H1 (cell line): Measurements from ENCODE around the gene BFSP2. TPM values are rescaled to one million over a fixed set of nuclear protein-coding genes. Genes with fewer than 3 reads are reported as not detected.

ENCODE experiments used
- CTCF ChIA-PET: fragments of 300-600 bp; sonication (Branson Sonifier 250); formaldehyde crosslinking; loops from one replicate; lab custom pipeline; 2021; ENCODE audit not compliant: partially characterized antibody; lab: Charles Lee
- POLR2A ChIA-PET: fragments of 300-600 bp; sonication (Branson Sonifier 250); formaldehyde crosslinking; loops from one replicate; lab custom pipeline; 2021; ENCODE audit warnings: inconsistent platforms; ENCODE audit not compliant: partially characterized antibody; lab: Charles Lee
- DNase-seq, 2 experiments: peaks; one replicate each; pipeline versions ENCODE4 v3.0.0 to v3.0.0-alpha.2; 2010 to 2022; ENCODE audit warnings: low spot score in 2 of 2, low read depth in 1 of 2, mixed read lengths in 1 of 2
- FAIRE-seq: peaks from 2 replicates; lab custom pipeline; 2011; peaks lifted over from hg19 to GRCh38; lab: Jason Lieb, UNC
- H2AFZ ChIP-seq: 2 replicates; pipeline ENCODE4 v1.8.1; 2012; ENCODE audit warnings: low read length, inconsistent platforms
- H2AK5ac ChIP-seq: 2 replicates; pipeline ENCODE4 v1.6.1; 2013; ENCODE audit warnings: low read depth, low read length
- H2BK120ac ChIP-seq: replicated peaks from 2 replicates; pipeline ENCODE3; 2013; ENCODE audit warnings: low read depth, low read length, inconsistent platforms
- H2BK12ac ChIP-seq: 2 replicates; pipeline ENCODE4 v1.6.1; 2013; ENCODE audit warnings: low read depth, low read length
- H2BK15ac ChIP-seq: 2 replicates; pipeline ENCODE4 v1.6.1; 2013; ENCODE audit warnings: low read length
- H2BK20ac ChIP-seq: 2 replicates; pipeline ENCODE4 v1.6.1; 2013; ENCODE audit warnings: low read length
- H2BK5ac ChIP-seq: 2 replicates; pipeline ENCODE4 v1.6.1; 2013; ENCODE audit warnings: low read depth, low read length
- H3K14ac ChIP-seq: 2 replicates; pipeline ENCODE4 v1.6.1; 2013; ENCODE audit warnings: inconsistent platforms; ENCODE audit not compliant: insufficient read length
- H3K18ac ChIP-seq: 2 replicates; pipeline ENCODE4 v1.6.1; 2013; ENCODE audit warnings: low read length; ENCODE audit errors: extremely low read depth
- H3K23ac ChIP-seq: 2 replicates; pipeline ENCODE4 v1.6.1; 2013; ENCODE audit warnings: inconsistent platforms; ENCODE audit not compliant: insufficient read length
- H3K23me2 ChIP-seq: 2 replicates; pipeline ENCODE4 v1.6.1; 2013; ENCODE audit warnings: low read depth, low read length
- H3K27ac ChIP-seq: 2 replicates; pipeline ENCODE4 v1.6.1; 2011; ENCODE audit warnings: low read depth, low read length, inconsistent platforms
- H3K27me3 ChIP-seq, 4 experiments: replicated peaks in 1 of 4; 1 replicate in 1 of 4; 2 replicates in 3 of 4; pipeline versions ENCODE4 v1.6.1 to v1.8.1; 2011 to 2013; ENCODE audit warnings: low read length in 3 of 4, mild to moderate bottlenecking in 3 of 4, inconsistent platforms in 2 of 4, mixed read lengths in 2 of 4, moderate library complexity in 1 of 4; ENCODE audit not compliant: control insufficient read depth in 3 of 4, insufficient read depth in 3 of 4; ENCODE audit errors: extremely low read depth in 1 of 4
- H3K36me3 ChIP-seq, 4 experiments: 2 replicates each; pipeline versions ENCODE4 v1.6.1 to v1.8.1; 2011 to 2013; ENCODE audit warnings: mild to moderate bottlenecking in 4 of 4, low read length in 3 of 4, moderate library complexity in 2 of 4, control low read depth in 1 of 4, inconsistent platforms in 1 of 4; ENCODE audit not compliant: insufficient read depth in 4 of 4, control insufficient read depth in 2 of 4
- H3K4ac ChIP-seq: replicated peaks from 2 replicates; pipeline ENCODE3; 2013; ENCODE audit warnings: low read length, low read depth, mixed read lengths, inconsistent platforms; ENCODE audit not compliant: insufficient read length
- H3K4me1 ChIP-seq, 4 experiments: replicated peaks in 1 of 4; 1 replicate in 1 of 4; 2 replicates in 3 of 4; pipeline versions ENCODE4 v1.6.1 to v1.8.1; 2011 to 2013; ENCODE audit warnings: low read length in 3 of 4, inconsistent platforms in 2 of 4, mixed read lengths in 1 of 4; ENCODE audit not compliant: insufficient read depth in 4 of 4, control insufficient read depth in 3 of 4
- H3K4me2 ChIP-seq, 2 experiments: 2 replicates each; pipeline versions ENCODE4 v1.6.1 to v1.8.1; 2011 to 2013; ENCODE audit warnings: low read depth in 2 of 2, low read length in 2 of 2, control low read depth in 1 of 2, inconsistent platforms in 1 of 2, mild to moderate bottlenecking in 1 of 2; ENCODE audit not compliant: insufficient read depth in 1 of 2
- H3K4me3 ChIP-seq, 4 experiments: fragments of 200-600, 300-600 bp in 1 of 4; sonication (generic), shearing (Covaris generic), sonication (Bioruptor Twin) in 1 of 4; 2 replicates each; pipeline versions ENCODE4 v1.5.1 to v1.8.1; 2011 to 2016; ENCODE audit warnings: low read length in 4 of 4, low read depth in 3 of 4, control low read depth in 2 of 4, inconsistent platforms in 2 of 4, mild to moderate bottlenecking in 2 of 4, mixed read lengths in 1 of 4, moderate library complexity in 1 of 4; ENCODE audit not compliant: insufficient read depth in 2 of 4; ENCODE audit errors: extremely low read depth in 1 of 4
- H3K56ac ChIP-seq: replicated peaks from 2 replicates; pipeline ENCODE3; 2013; ENCODE audit warnings: low read depth, mild to moderate bottlenecking, mixed read lengths, low read length, inconsistent platforms; ENCODE audit not compliant: insufficient read length
- H3K79me1 ChIP-seq: 2 replicates; pipeline ENCODE4 v1.6.1; 2013; ENCODE audit warnings: low read depth, low read length, control low read depth
- H3K79me2 ChIP-seq, 2 experiments: 2 replicates each; pipeline versions ENCODE4 v1.6.1 to v1.8.1; 2012 to 2013; ENCODE audit warnings: low read length in 2 of 2, mild to moderate bottlenecking in 2 of 2, inconsistent platforms in 1 of 2; ENCODE audit not compliant: insufficient read depth in 2 of 2, control insufficient read depth in 1 of 2
- H3K9ac ChIP-seq, 4 experiments: replicated peaks in 1 of 4; 1 replicate in 1 of 4; 2 replicates in 3 of 4; pipeline versions ENCODE4 v1.6.1 to v1.8.1; 2011 to 2013; ENCODE audit warnings: low read depth in 3 of 4, low read length in 3 of 4, control low read depth in 2 of 4, mild to moderate bottlenecking in 2 of 4, moderate library complexity in 2 of 4, inconsistent platforms in 1 of 4; ENCODE audit errors: extremely low read depth in 1 of 4
- H3K9me3 ChIP-seq, 2 experiments: 2 replicates each; pipeline versions ENCODE4 v1.6.1 to v1.8.1; 2012 to 2013; ENCODE audit warnings: mild to moderate bottlenecking in 2 of 2, moderate library complexity in 2 of 2, control low read depth in 1 of 2, inconsistent platforms in 1 of 2, low read depth in 1 of 2, low read length in 1 of 2, mixed read lengths in 1 of 2; ENCODE audit not compliant: insufficient read depth in 2 of 2
- H4K20me1 ChIP-seq, 2 experiments: replicated peaks in 1 of 2; 2 replicates each; pipeline versions ENCODE3 to v1.8.1; 2011 to 2013; ENCODE audit warnings: inconsistent platforms in 2 of 2, low read length in 2 of 2, mild to moderate bottlenecking in 1 of 2; ENCODE audit not compliant: insufficient read depth in 2 of 2, control insufficient read depth in 1 of 2
- H4K5ac ChIP-seq: 2 replicates; pipeline ENCODE4 v1.6.1; 2013; ENCODE audit warnings: low read length, low read depth, mixed read lengths, inconsistent platforms; ENCODE audit not compliant: insufficient read length
- H4K8ac ChIP-seq: 2 replicates; pipeline ENCODE4 v1.8.0; 2013; ENCODE audit warnings: mild to moderate bottlenecking, moderate library complexity, low read length, inconsistent platforms; ENCODE audit not compliant: insufficient read depth; ENCODE audit errors: extremely low read depth
- H4K91ac ChIP-seq: replicated peaks from 2 replicates; pipeline ENCODE3; 2013; ENCODE audit warnings: low read length, mixed read lengths, inconsistent platforms; ENCODE audit not compliant: insufficient read length
- CHD1 ChIP-seq: IDR thresholded peaks from 2 replicates; pipeline ENCODE4 v1.6.1; 2012; ENCODE audit warnings: low read depth, low read length, improper control_type of control experiment
- HDAC2 ChIP-seq, 2 experiments: fragments of 300-600 bp in 1 of 2; sonication (generic) in 1 of 2; IDR thresholded peaks; 2 replicates each; pipeline ENCODE4 v1.6.1; 2011 to 2012; ENCODE audit warnings: low read depth in 2 of 2, low read length in 2 of 2, mild to moderate bottlenecking in 2 of 2, moderate library complexity in 2 of 2, borderline replicate concordance in 1 of 2, inconsistent platforms in 1 of 2
- KDM4A ChIP-seq: IDR thresholded peaks from one replicate; pipeline ENCODE4 v1.7.1; 2012; ENCODE audit warnings: low read depth, mild to moderate bottlenecking, moderate library complexity, low read length, inconsistent platforms; ENCODE audit not compliant: severe bottlenecking
- NANOG ChIP-seq: IDR thresholded peaks from 2 replicates; pipeline ENCODE4 v1.6.1; 2011; ENCODE audit warnings: low read length, low read depth, mild to moderate bottlenecking, inconsistent platforms; ENCODE audit not compliant: insufficient read depth, poor library complexity, severe bottlenecking
- RAD21 ChIP-seq, 2 experiments: IDR thresholded peaks in 1 of 2; conservative IDR thresholded peaks in 1 of 2; 2 replicates each; pipeline ENCODE4 v1.6.1; 2011; ENCODE audit warnings: low read depth in 2 of 2, low read length in 2 of 2, improper control_type of control experiment in 1 of 2, inconsistent platforms in 1 of 2, mild to moderate bottlenecking in 1 of 2, moderate library complexity in 1 of 2
- RFX5 ChIP-seq: IDR thresholded peaks from 2 replicates; pipeline ENCODE4 v1.6.1; 2011; ENCODE audit warnings: low read depth, low read length, improper control_type of control experiment, borderline replicate concordance
- RXRA ChIP-seq: IDR thresholded peaks from 2 replicates; pipeline ENCODE4 v1.6.1; 2011; ENCODE audit warnings: low read depth, mild to moderate bottlenecking, low read length, moderate library complexity; ENCODE audit not compliant: insufficient read depth
- SIX5 ChIP-seq: IDR thresholded peaks from 2 replicates; pipeline ENCODE4 v1.6.1; 2011; ENCODE audit warnings: mild to moderate bottlenecking, low read depth, low read length
- SP4 ChIP-seq: IDR thresholded peaks from 2 replicates; pipeline ENCODE4 v1.6.1; 2012; ENCODE audit warnings: low read length, inconsistent platforms
- SRF ChIP-seq: IDR thresholded peaks from 2 replicates; pipeline ENCODE4 v1.6.1; 2011; ENCODE audit warnings: mild to moderate bottlenecking, low read depth, low read length, moderate library complexity
- USF2 ChIP-seq: IDR thresholded peaks from 2 replicates; pipeline ENCODE4 v1.6.1; 2011; ENCODE audit warnings: low read length, improper control_type of control experiment
- WGBS, 2 experiments: shearing (Covaris generic) in 1 of 2; methylation state at CpG; one replicate each; pipeline versions ENCODE4 v1.1.6 to v1.1.7; 2013 to 2015; ENCODE audit warnings: low lambda C conversion rate in 2 of 2, mixed read lengths in 2 of 2, inconsistent platforms in 1 of 2, low coverage in 1 of 2, missing lambda C conversion rate in 1 of 2; ENCODE audit not compliant: insufficient replicate concordance in 2 of 2, insufficient coverage in 1 of 2, insufficient read length in 1 of 2; ENCODE audit errors: extremely low coverage in 1 of 2, missing lambda C conversion rate in 1 of 2; 5-methylcytosine and 5-hydroxymethylcytosine counted together
- polyA plus RNA-seq, 7 experiments: library from polyadenylated mRNA; depleted of rRNA in 3 of 7; stranded (reverse) in 5 of 7; unstranded in 2 of 7; fragments of >200 nt in 5 of 7; fragments of 200-250 nt in 2 of 7; gene quantifications; 1 replicate in 5 of 7; 2 replicates in 1 of 7; 4 replicates in 1 of 7; pipeline versions ENCODE4 v1.2.1 to v1.2.3, GENCODE V29; 2011 to 2013; ENCODE audit warnings: missing spikeins in 2 of 7, mixed read lengths in 2 of 7
- total RNA-seq: library from RNA; stranded (reverse); fragmentation: NEBNext Ultra II Directional; extraction: Animal tissue kit (Norgen Biotek cat#: 25700); gene quantifications from 2 replicates; pipeline ENCODE4 v1.2.1, GENCODE V29; 2021

BFSP2 gene
- total and polyA plus RNA-seq, 2 of the 8 experiments (the other 6 are each of a cell fraction or from before 2014, with no cell fraction given) = not detected

- no peak overlapping the region for H4K8ac ChIP-seq
- peak overlapping the region; percentile 44 for H4K91ac ChIP-seq
- peaks cover 2 to 9% (median 4%) of the 10 kb centered on the region in 4 experiments for H3K4me1 ChIP-seq
- 90% methylated on average over 6 of the region's 6 CpGs; no CpG with 5 or more reads in 1 of the 2 experiments for WGBS, 2 experiments
- H2BK15ac ChIP-seq = no peak overlapping the region
- no peaks in the 10 kb centered on the region for H3K36me3 ChIP-seq
- H3K79me1 ChIP-seq = no peaks in the 10 kb centered on the region
- no peak overlapping the region for H2AFZ ChIP-seq
- DNase-seq = no peak
- no peak overlapping the region for H3K56ac ChIP-seq
- TF ChIP-seq RXRA (no peak), SP4 (no peak), RAD21 (IDR thresholded peaks at IDR 0.05 in 1 of 2, conservative IDR thresholded peaks at IDR 0.05 in 1 of 2; ENCODE audit: low read depth in 2 of 2, low read length in 2 of 2) (no peak), SIX5 (no peak), USF2 (no peak), NANOG (no peak), RFX5 (no peak), HDAC2 (IDR thresholded peaks at IDR 0.05; ENCODE audit: borderline replicate concordance in 1 of 2, low read depth in 2 of 2, low read length in 2 of 2) (no peak), SRF (no peak), KDM4A (no peak), CHD1 (no peak)
- TF ChIP-seq, all 59 proteins: peak for 0
- no peaks in the 10 kb centered on the region for H3K23me2 ChIP-seq
- H2BK20ac ChIP-seq = no peak overlapping the region
- H2AK5ac ChIP-seq = no peak overlapping the region
- H3K9ac ChIP-seq = no peak overlapping the region
- no peak overlapping the region for H3K4me3 ChIP-seq
- no peak overlapping the region for H2BK5ac ChIP-seq
- H3K9me3 ChIP-seq = peaks cover 0 to 2% of the 10 kb centered on the region in 2 experiments; a peak in 2 of 4 replicates
- H4K5ac ChIP-seq = no peak overlapping the region
- H3K4me2 ChIP-seq = no peak overlapping the region
- no peak overlapping the region for H3K14ac ChIP-seq
- no peak overlapping the region for H3K4ac ChIP-seq
- no peaks in the 10 kb centered on the region for H4K20me1 ChIP-seq
- no peak overlapping the region for H2BK12ac ChIP-seq
- ChIA-PET POLR2A (interaction anchor here (1.0 to 1.5 kb wide), 2 partner anchors 81 to 82 kb away, joined by 3 to 5 read pairs; partner anchors contain the start of gene CDV3), CTCF (interaction anchor here (1.0 to 2.8 kb wide), 3 partner anchors 36 to 86 kb away, joined by 3 to 13 read pairs (median 5); no protein-coding TSS in a partner anchor)
- H3K27ac ChIP-seq = no peak overlapping the region
- no peak for FAIRE-seq
- H3K18ac ChIP-seq = no peak overlapping the region
- no peaks in the 10 kb centered on the region for H3K79me2 ChIP-seq
- H3K27me3 ChIP-seq = no peaks in the 10 kb centered on the region
- no peak overlapping the region for H2BK120ac ChIP-seq
- H3K23ac ChIP-seq = no peak overlapping the region
Measured at GRCh38 chr3:133492159-133492741, 92.4 kb downstream of the BFSP2 start.
